ENCODE measurements around the gene RASSF5. TPM values are rescaled to one million over a fixed set of nuclear protein-coding genes. Genes with fewer than 3 reads are reported as not detected.
A peak's percentile ranks its signal among the peaks of the same experiment; 100 is the strongest.

Gene RASSF5
- total RNA-seq, 2 donors from 2014 or later = 9.9 to 17.5 TPM

DNA sequence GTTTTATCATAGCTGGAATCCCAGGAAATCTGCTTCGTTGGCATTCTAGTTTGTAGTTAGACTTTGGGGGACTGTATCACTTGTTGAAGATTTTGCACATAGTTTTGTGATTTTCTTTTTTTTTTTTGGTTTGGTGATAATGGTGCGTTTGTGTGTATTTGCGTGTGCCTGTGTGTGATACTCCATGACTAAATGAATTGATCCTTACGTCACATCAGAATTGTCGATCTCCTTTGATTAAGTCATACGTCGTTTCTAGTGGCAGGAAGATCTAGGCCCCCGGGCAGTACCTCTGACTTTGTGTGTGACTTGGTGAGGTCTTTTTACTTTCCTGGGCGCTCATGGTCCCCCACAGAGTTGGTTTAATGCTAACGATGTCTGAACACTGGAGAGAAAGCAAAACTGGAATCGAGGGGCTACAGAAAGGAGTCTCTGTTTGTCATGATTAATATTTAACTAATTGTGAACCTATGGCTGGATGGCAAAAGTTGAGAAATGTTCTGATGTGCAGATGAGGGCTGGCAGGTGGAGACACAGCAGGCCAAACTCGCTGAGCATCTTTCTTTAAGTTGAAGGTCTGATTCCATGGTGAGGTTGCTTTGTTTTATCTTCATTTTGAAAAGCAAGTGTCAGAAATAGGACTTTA, 2.4 kb downstream of the RASSF5 start:
- DNase-seq (ENCODE audit: low spot score) = no peak
- Histone ChIP-seq H3K4me3 (no peak overlapping the region), H3K9me3 (no peaks in the 10 kb centered on the region), H3K27me3 (no peaks in the 10 kb centered on the region), H3K27ac (no peak overlapping the region), H3K36me3 (no peaks in the 10 kb centered on the region), H3K4me1 (peaks cover 0 to 57% of the 10 kb centered on the region in 2 donors)
- TF ChIP-seq, protein P1, sequence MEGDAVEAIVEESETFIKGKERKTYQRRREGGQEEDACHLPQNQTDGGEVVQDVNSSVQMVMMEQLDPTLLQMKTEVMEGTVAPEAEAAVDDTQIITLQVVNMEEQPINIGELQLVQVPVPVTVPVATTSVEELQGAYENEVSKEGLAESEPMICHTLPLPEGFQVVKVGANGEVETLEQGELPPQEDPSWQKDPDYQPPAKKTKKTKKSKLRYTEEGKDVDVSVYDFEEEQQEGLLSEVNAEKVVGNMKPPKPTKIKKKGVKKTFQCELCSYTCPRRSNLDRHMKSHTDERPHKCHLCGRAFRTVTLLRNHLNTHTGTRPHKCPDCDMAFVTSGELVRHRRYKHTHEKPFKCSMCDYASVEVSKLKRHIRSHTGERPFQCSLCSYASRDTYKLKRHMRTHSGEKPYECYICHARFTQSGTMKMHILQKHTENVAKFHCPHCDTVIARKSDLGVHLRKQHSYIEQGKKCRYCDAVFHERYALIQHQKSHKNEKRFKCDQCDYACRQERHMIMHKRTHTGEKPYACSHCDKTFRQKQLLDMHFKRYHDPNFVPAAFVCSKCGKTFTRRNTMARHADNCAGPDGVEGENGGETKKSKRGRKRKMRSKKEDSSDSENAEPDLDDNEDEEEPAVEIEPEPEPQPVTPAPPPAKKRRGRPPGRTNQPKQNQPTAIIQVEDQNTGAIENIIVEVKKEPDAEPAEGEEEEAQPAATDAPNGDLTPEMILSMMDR (IDR thresholded peaks at IDR 0.05) = no peak

DNA sequence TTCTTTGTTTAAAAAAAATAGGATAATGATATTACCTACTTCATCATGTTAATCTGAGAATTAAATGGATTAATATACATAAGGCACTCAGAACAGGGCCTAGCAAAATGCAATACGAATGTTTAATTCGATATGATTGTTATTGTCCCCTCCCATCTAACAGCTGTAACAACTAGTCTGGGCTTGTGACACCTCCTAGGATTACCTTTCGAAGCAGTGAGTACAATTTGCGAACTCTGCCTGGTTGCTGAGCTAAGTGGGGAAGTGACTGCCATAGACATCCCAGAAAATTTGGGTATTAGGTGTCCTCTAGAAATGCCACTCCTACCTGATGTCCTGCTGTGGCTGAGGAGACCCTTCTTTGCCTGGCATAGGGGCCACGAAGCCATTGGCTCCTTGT, 3.0 kb downstream of the RASSF5 start:
- Histone ChIP-seq H3K4me3 (no peak overlapping the region), H3K4me1 (peaks cover 0 to 56% of the 10 kb centered on the region in 2 donors), H3K27me3 (no peaks in the 10 kb centered on the region), H3K9me3 (no peaks in the 10 kb centered on the region), H3K27ac (no peak overlapping the region), H3K36me3 (no peaks in the 10 kb centered on the region)
- no peak for DNase-seq (ENCODE audit: low spot score)
- TF ChIP-seq, protein P1 (IDR thresholded peaks at IDR 0.05) = no peak

DNA sequence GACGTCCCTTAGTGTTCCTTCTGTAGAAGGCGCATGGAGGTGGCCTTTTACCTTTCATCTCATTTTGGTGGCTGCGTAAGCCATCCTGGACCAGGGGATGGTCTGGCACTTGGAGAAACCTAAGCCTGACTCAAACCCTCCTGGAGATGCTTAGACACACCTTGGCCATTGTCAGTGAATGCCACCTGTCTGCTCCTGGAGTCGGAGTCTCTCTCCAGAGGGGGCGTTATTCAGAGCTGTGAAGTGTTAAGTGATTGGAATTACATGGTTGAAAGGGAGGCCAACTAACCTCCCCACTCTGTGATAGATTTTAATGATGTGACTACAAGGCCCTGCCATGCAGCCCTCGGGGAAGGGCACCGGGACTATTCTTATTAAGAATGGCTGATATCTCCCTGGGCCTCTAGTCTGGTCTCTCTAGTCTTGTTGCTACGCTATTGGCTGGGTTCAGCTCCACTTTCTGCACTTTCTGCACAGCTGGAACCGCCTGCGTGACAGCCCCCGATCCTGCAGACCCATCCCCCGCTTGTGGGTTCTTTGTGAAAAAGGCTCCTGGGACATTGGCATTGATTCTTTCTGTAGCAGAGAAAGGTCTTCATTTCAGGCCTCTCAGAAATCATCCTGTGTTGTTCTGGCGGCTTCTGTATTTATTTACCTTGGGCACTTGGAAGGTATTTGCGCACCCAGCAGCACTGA, 4.2 kb downstream of the RASSF5 start:
- DNase-seq (ENCODE audit: low spot score) = no peak

DNA sequence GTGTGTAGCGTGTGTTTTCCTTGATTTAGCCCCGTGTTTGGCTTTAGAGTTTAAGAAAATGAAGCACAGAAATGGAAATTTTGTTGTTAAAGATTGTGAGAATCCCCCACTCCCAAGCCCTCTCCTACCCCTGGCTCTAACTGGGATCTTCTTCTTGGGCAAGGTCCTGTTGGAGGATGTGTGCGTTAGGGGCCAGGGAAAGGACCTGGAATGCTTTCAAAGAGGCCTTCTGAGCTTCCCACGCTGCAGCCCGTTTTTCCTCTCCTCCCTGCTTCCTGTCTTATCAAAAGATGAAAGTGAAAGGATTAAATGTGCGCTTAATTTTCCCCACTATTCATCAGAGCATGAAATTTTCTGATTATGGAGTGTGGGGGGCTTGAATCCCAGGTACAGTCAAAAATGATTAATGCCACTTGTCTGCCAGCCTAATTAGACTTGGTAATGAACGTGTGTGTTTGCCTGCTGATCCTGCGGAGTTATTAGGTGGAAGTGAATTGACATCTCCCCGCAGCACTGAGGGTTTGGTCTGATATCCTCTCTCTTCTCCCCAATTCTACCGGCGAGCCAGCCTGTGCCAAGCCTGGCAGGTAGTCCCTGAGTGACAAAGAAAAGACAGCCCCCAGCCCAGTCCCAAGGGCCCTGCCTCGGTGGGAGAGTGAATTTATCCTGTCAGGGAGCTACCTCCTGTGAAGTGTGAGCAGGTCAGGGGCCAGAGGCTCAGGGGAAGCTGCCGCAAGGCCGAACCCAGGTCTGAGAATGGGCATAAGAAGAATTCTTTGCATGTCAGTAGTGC, 4.9 kb downstream of the RASSF5 start:
- DNase-seq (ENCODE audit: low spot score) = no peak
- Histone ChIP-seq H3K4me1 (peaks cover 0 to 46% of the 10 kb centered on the region in 2 donors), H3K36me3 (no peaks in the 10 kb centered on the region), H3K9me3 (no peaks in the 10 kb centered on the region), H3K27ac (peak overlapping the region in 1 of 2 donors; percentile 55), H3K27me3 (no peaks in the 10 kb centered on the region), H3K4me3 (no peak overlapping the region)
- TF ChIP-seq, protein P1 (IDR thresholded peaks at IDR 0.05) = no peak

More for the DNA sequence above, 4.2 kb downstream of the RASSF5 start:
- Histone ChIP-seq H3K27ac (peak overlapping the region in 1 of 2 donors; percentile 55), H3K4me1 (peaks cover 0 to 53% of the 10 kb centered on the region in 2 donors), H3K27me3 (no peaks in the 10 kb centered on the region), H3K9me3 (no peaks in the 10 kb centered on the region), H3K36me3 (no peaks in the 10 kb centered on the region), H3K4me3 (no peak overlapping the region)
- TF ChIP-seq, protein P1 (IDR thresholded peaks at IDR 0.05) = no peak

DNA sequence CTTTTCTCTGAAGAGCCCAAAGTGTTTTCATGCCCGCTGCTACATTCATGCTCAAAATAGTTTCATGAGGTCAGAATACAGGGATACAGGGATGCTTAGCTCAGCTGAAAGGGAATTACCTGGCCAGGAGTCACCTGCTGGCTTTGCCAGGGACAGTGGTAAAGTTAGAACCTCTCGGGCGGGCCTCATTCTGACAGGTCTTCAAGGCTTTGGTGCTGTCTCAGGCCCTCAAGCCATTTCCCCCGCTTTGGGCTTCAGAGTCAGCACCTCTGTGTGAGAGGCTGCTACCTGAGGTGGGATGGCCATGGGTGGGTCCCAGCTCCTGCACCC, 5.5 kb downstream of the RASSF5 start:
- no peak for DNase-seq (ENCODE audit: low spot score)
- no peak overlapping the region for H3K4me3 ChIP-seq
- H3K9me3 ChIP-seq = no peaks in the 10 kb centered on the region
- peaks cover 0 to 43% of the 10 kb centered on the region in 2 donors for H3K4me1 ChIP-seq
- peak overlapping the region in 1 of 2 donors; percentile 55 for H3K27ac ChIP-seq
- H3K36me3 ChIP-seq = no peaks in the 10 kb centered on the region
- no peaks in the 10 kb centered on the region for H3K27me3 ChIP-seq
- TF ChIP-seq, protein P1 (IDR thresholded peaks at IDR 0.05) = no peak

All from right atrium auricular region (tissue), 2 donors.